Neural crest cell (in vitro differentiated cells): Measurements from ENCODE around the gene RIMKLA. TPM values are rescaled to one million over a fixed set of nuclear protein-coding genes. Genes with fewer than 3 reads are reported as not detected.

Experiments used
- DNase-seq: peaks from one replicate; pipeline ENCODE4 v3.0.0; 2021; ENCODE audit warnings: low read depth, mixed read lengths, low spot score
- H3K27ac Mint-ChIP-seq: one replicate; pipeline ENCODE4 v1.8.0; 2021; ENCODE audit warnings: mild to moderate bottlenecking, mixed read lengths; ENCODE audit not compliant: unreplicated experiment
- H3K27me3 Mint-ChIP-seq: 2 replicates; pipeline ENCODE4 v1.8.0; 2021; ENCODE audit warnings: low read depth, mild to moderate bottlenecking, mixed read lengths
- H3K36me3 Mint-ChIP-seq: 2 replicates; pipeline ENCODE4 v1.8.0; 2021; ENCODE audit warnings: low read depth, mild to moderate bottlenecking, mixed read lengths
- H3K4me1 Mint-ChIP-seq: 2 replicates; pipeline ENCODE4 v1.8.0; 2021; ENCODE audit warnings: mixed read lengths
- H3K4me3 Mint-ChIP-seq: one replicate; pipeline ENCODE4 v1.8.0; 2021; ENCODE audit warnings: mild to moderate bottlenecking, mixed read lengths
- H3K9me3 Mint-ChIP-seq: 2 replicates; pipeline ENCODE4 v1.8.0; 2021; ENCODE audit warnings: mixed read lengths
- CTCF ChIP-seq: fragments of 200-600 bp; sonication (generic); conservative IDR thresholded peaks from 2 replicates; pipeline ENCODE4 v1.5.0; 2021; ENCODE audit warnings: antibody characterized with exemption, mild to moderate bottlenecking
- total RNA-seq: library from RNA; stranded (reverse); gene quantifications from 2 replicates; pipeline ENCODE4 v1.2.1, GENCODE V29; 2021

RIMKLA gene
- total RNA-seq, 1 donor from 2014 or later: 3.4 TPM

GRCh38 chr1:42365118-42365517 is 15.5 kb upstream of the RIMKLA start:
- peaks cover 36% of the 10 kb centered on the region for H3K27me3 Mint-ChIP-seq
- H3K4me3 Mint-ChIP-seq: no peak overlapping the region
- DNase-seq: no peak
- TF ChIP-seq CTCF: no peak
- H3K36me3 Mint-ChIP-seq: no peaks in the 10 kb centered on the region
- H3K4me1 Mint-ChIP-seq: no peaks in the 10 kb centered on the region
- no peaks in the 10 kb centered on the region for H3K9me3 Mint-ChIP-seq
- H3K27ac Mint-ChIP-seq: no peak overlapping the region

- no peak for TF ChIP-seq CTCF
- DNase-seq: no peak
- no peak overlapping the region for H3K27ac Mint-ChIP-seq
- H3K4me3 Mint-ChIP-seq: no peak overlapping the region
- peaks cover 55% of the 10 kb centered on the region for H3K27me3 Mint-ChIP-seq
- H3K4me1 Mint-ChIP-seq: no peaks in the 10 kb centered on the region
- no peaks in the 10 kb centered on the region for H3K9me3 Mint-ChIP-seq
- H3K36me3 Mint-ChIP-seq: no peaks in the 10 kb centered on the region
Measured at GRCh38 chr1:42368096-42368795, 12.3 kb upstream of the RIMKLA start.

GRCh38 chr1:42369471-42369870 is 11.1 kb upstream of the RIMKLA start:
- no peaks in the 10 kb centered on the region for H3K4me1 Mint-ChIP-seq
- DNase-seq: no peak
- no peak for TF ChIP-seq CTCF
- H3K27ac Mint-ChIP-seq: no peak overlapping the region
- no peaks in the 10 kb centered on the region for H3K36me3 Mint-ChIP-seq
- H3K4me3 Mint-ChIP-seq: no peak overlapping the region
- H3K27me3 Mint-ChIP-seq: peaks cover 59% of the 10 kb centered on the region
- H3K9me3 Mint-ChIP-seq: no peaks in the 10 kb centered on the region

GRCh38 chr1:42370876-42371549 is 9.6 kb upstream of the RIMKLA start:
- Mint-ChIP-seq H3K27me3 (peaks cover 59% of the 10 kb centered on the region), H3K9me3 (no peaks in the 10 kb centered on the region), H3K4me3 (no peak overlapping the region), H3K27ac (no peak overlapping the region), H3K4me1 (no peaks in the 10 kb centered on the region), H3K36me3 (no peaks in the 10 kb centered on the region)
- no peak for TF ChIP-seq CTCF
- DNase-seq: no peak

GRCh38 chr1:42372796-42373195 is 7.8 kb upstream of the RIMKLA start:
- Mint-ChIP-seq H3K4me3 (no peak overlapping the region), H3K4me1 (no peaks in the 10 kb centered on the region), H3K27me3 (peaks cover 74% of the 10 kb centered on the region), H3K9me3 (no peaks in the 10 kb centered on the region), H3K36me3 (no peaks in the 10 kb centered on the region), H3K27ac (no peak overlapping the region)
- TF ChIP-seq CTCF: no peak
- no peak for DNase-seq
